HG03432 (cell line): ENCODE results near the gene SLC22A13.
"Not testable (repeated sequence)": the region's sequence is repeated elsewhere in the genome, so short reads cannot be mapped to it uniquely, and the experiment has no call there.

Source experiments
- ATAC-seq: cut with Tn5 transposase; IDR thresholded peaks from one replicate; pipeline ENCODE4 v1.9.1; 2021; ENCODE audit warnings: mild to moderate bottlenecking, moderate library complexity; ENCODE audit not compliant: unreplicated experiment

Gene SLC22A13

GRCh38 chr3:38297053-38297452 lies 31.4 kb downstream of the SLC22A13 start:
- ATAC-seq, result not testable (repeated sequence)

DNA sequence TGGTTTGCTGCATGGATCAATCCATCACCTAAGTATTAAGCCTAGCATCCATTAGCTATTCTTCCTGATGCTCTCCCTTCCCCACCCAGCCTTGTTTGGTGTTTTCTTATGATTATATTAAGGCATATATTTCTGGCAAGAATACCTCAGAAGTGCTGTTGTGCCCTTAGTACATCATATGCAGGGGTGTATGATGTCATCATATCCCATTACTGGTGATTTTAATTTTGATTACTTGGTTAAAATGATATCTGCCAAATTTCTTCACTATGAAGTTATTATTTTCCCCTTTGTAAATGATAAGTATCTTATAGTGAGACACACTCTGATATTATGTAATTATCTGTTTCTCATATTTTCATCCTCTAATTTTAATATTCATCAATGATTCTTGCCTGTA lies 31.9 kb downstream of the SLC22A13 start:
- no peak for ATAC-seq

DNA sequence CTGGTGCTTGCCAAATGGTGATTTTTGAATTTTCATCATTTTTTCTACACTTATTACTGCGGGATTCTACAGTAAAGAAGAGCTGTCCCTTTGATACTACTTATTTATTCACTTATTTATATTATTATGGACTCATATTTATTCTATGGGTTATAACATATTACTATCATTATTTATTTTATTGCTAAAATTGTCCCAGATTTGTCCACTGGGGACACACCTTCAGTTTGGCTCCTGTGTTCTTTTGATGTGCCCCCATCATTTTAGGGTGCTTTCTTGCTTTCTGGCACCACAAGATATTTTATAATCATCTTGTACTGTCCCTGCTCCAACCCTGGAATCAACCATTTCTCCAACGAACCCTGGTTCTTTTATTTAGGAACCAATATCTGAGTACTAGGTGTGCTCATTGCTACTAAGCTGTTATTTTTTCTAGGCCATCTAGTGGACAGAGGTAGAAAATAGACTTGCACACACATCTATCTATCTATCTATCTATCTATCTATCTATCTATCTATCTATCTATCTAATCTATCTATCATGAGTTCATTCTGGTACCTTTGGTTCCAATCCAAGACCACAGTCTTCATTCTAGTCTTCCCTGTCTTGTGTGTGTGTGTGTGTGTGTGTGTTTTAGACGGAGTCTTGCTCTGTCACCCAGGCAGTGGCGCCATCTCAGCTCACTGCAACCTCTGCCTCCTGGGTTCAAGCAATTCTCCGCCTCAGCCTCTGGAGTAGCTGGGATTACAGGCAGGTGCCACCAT lies 32.5 kb downstream of the SLC22A13 start:
- no peak for ATAC-seq

DNA sequence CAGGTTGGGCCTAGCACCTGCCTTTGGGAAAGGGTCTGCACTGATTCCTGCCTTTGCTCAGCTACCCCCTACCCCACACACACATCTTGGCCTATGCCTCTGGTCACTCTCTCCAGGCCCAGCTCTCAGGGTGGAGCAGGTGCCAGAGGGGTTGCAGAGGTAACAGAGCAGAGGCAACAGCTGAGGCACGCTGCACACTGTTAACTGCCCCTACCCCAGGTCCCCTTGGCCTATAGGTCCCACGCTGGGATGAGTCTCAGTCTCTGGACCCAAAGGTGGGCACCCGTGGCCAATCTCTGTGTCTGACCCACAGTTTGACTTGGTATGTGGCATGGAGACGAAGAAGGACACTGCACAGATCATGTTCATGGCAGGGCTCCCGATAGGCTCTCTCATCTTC lies 41.3 kb downstream of the SLC22A13 start:
- ATAC-seq, result no peak

- ATAC-seq, result no peak
Measured at GRCh38 chr3:38307599-38307998, 42.0 kb downstream of the SLC22A13 start.

DNA sequence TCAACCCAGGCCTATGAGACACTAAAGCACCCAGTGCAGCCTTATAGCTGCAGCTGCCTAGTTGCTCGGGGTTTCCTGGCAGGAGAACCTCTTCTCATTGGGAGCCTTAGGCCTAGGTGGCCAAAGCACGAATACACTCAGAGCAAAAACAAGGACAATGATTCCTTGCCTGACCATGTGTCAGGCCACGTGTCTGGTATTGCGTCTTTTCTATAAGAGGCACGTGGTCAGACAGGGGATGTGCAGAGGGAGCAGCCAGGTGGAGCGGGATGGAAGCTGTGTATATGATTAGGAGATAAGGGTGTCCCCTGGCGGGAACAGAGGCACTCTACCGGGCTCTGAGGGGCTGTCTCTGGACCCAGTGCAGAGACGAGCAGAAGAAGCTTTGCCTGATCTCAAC lies 42.8 kb downstream of the SLC22A13 start:
- no peak for ATAC-seq

GRCh38 chr3:38311476-38311875 lies 45.9 kb downstream of the SLC22A13 start:
- ATAC-seq, result no peak

- ATAC-seq, result no peak
Measured at GRCh38 chr3:38311941-38312340, 46.3 kb downstream of the SLC22A13 start.

GRCh38 chr3:38312356-38312755 lies 46.7 kb downstream of the SLC22A13 start:
- ATAC-seq, result no peak

DNA sequence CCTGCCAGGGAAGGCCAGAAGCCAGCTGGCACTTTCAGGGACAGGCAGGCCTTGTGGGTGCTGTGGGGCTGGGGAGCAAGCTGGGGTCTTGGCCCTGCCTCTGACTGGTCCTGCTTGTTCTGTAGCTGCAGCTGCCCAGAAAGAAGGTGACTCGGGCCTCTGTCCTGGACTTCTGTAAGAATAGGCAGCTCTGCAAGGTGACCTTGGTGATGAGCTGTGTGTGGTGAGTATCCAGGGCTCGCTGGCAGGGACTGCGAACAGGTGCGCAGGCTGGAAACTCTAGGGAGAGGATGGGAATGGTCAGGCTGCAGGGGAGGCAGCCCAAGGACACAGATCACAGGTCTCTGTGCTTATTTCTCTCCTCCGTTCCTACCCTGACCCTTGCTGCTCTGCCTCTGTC lies 47.7 kb downstream of the SLC22A13 start:
- ATAC-seq, result no peak

DNA sequence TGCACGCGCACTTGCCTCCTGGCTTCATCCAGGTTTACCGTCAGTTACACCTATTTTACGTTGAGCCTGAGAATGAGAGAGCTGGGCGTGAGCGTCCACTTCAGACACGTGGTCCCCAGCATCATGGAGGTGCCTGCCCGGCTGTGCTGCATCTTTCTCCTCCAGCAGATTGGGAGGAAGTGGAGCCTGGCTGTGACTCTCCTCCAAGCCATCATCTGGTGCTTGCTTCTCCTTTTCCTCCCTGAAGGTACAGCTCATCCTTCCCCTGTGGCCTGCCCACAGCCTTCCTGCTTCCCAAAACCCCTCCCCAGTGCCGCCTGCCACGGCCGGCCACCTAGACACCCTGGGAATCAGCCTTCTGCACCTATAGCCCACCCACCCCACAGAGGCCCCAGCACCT lies 48.1 kb downstream of the SLC22A13 start:
- no peak for ATAC-seq

- ATAC-seq, result no peak
Measured at GRCh38 chr3:38314112-38314763, 48.6 kb downstream of the SLC22A13 start.

GRCh38 chr3:38314764-38315487 lies 49.3 kb downstream of the SLC22A13 start:
- ATAC-seq, result no peak

- no peak for ATAC-seq
Measured at GRCh38 chr3:38315488-38316230, 50.0 kb downstream of the SLC22A13 start.

- ATAC-seq, result no peak
Measured at GRCh38 chr3:38316356-38317191, 51.0 kb downstream of the SLC22A13 start.

DNA sequence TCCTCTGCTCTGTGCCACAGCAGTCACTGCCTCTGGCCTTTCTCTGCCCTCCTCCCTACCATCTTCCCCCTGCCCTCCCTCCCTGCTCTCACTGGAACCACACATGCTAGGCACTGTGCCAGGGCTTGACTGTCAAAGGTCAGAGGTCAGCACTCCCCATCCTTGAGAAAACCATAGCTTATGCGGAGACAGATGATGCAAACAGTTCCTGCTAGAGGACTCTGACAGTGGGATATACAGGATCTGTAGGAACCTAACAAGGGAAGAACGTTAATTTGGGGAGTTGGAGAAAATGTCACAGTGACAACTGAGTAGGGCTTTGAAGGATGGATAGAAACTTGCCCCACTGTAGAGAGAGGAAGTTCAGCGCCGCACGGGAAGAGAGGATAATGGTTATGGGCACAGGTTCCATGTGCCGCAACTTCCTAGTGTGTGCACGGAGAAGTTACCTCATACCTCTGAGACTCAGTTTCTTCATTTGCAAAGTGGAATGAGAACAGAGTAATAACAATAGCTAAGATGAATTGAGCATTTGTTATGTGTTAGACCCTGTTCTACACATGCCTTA lies 51.7 kb downstream of the SLC22A13 start:
- no peak for ATAC-seq

DNA sequence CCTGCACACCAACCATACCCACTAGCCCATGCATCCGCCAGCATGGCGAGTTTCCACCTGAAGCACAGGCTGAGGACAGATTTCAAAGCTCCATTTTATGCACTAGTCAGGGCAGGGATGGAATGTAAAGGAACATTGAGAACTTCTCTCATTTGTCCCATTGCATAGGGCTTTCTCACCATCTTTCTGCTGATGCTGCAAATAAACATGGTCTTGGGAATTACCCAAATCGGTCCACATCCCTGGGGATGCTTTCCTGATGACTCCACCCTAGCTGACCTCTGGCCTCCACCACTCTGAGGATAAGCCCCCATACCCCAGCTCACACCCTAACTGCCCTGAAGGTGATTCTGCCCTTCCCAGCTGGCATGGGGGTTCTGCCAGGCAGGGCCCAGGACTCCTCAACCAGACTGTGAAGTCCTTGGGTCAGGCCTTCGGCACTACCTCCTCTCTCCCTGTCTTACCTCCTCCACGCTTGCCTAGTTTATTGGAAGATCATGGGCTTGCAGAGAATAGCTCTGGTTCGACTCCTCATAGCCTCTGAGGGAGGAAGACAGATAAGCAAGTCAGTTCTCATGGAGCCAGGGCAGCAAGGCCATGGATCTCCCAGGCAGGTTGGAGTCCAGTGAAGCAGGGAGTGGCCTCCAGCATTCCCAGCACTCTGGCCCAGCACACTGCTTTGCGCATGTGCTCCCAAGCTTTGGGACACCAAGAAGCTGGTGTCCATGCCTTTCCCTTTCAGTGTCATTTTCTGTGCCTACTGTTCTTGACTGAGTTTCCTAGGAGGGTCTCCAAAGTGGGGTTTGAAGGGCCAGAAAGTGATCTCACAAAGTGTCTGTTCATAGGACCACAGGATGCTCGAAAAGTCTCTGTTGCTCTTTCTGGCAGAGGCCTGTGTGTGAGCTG lies 53.4 kb downstream of the SLC22A13 start:
- no peak for ATAC-seq

GRCh38 chr3:38320638-38321037 lies 55.0 kb downstream of the SLC22A13 start:
- ATAC-seq, result not testable (repeated sequence)

GRCh38 chr3:38323060-38323459 lies 57.4 kb downstream of the SLC22A13 start:
- ATAC-seq, result no peak
